ENCODE data around the gene NTM.
A peak's percentile ranks its signal among the peaks of the same experiment; 100 is the strongest.
"Not testable (repeated sequence)": the region's sequence is repeated elsewhere in the genome, so short reads cannot be mapped to it uniquely, and the experiment has no call there.

Gene NTM

GRCh38 chr11:131906963-131907362 lies 536.5 kb downstream of the NTM start:
- DNase-seq, result peak; percentile 67

GRCh38 chr11:131907371-131907770 lies 537.0 kb downstream of the NTM start:
- DNase-seq, result no peak

GRCh38 chr11:131908316-131908715 lies 537.9 kb downstream of the NTM start:
- DNase-seq, result no peak

- DNase-seq, result no peak
Measured at GRCh38 chr11:131909426-131910177, 539.2 kb downstream of the NTM start.

GRCh38 chr11:131910178-131910522 lies 539.7 kb downstream of the NTM start:
- no peak for DNase-seq

GRCh38 chr11:131910523-131911387 lies 540.3 kb downstream of the NTM start:
- DNase-seq, result peak; percentile 42

GRCh38 chr11:131911388-131912032 lies 541.1 kb downstream of the NTM start:
- not testable (repeated sequence) for DNase-seq

- no peak for DNase-seq
Measured at GRCh38 chr11:131912134-131912533, 541.7 kb downstream of the NTM start.

GRCh38 chr11:131913267-131913666 lies 542.9 kb downstream of the NTM start:
- no peak for DNase-seq

GRCh38 chr11:131914361-131914774 lies 544.0 kb downstream of the NTM start:
- peak; percentile 7 for DNase-seq

- DNase-seq, result no peak
Measured at GRCh38 chr11:131916638-131917037, 546.2 kb downstream of the NTM start.

GRCh38 chr11:131917634-131918384 lies 547.4 kb downstream of the NTM start:
- DNase-seq, result no peak

- no peak for DNase-seq
Measured at GRCh38 chr11:131918663-131919062, 548.2 kb downstream of the NTM start.

- DNase-seq, result no peak
Measured at GRCh38 chr11:131922220-131922619, 551.8 kb downstream of the NTM start.

GRCh38 chr11:131923309-131923708 lies 552.9 kb downstream of the NTM start:
- DNase-seq, result no peak

GRCh38 chr11:131924001-131924400 lies 553.6 kb downstream of the NTM start:
- DNase-seq, result no peak

- no peak for DNase-seq
Measured at GRCh38 chr11:131924457-131925201, 554.2 kb downstream of the NTM start.

GRCh38 chr11:131925829-131926228 lies 555.4 kb downstream of the NTM start:
- no peak for DNase-seq

- peak; percentile 23 for DNase-seq
Measured at GRCh38 chr11:131928992-131929391, 558.6 kb downstream of the NTM start.

- DNase-seq, result peak; percentile 52
Measured at GRCh38 chr11:131932584-131933325, 562.3 kb downstream of the NTM start.

- no peak for DNase-seq
Measured at GRCh38 chr11:131934006-131934405, 563.6 kb downstream of the NTM start.
